ENCODE results near the gene ACSL1.

DNA sequence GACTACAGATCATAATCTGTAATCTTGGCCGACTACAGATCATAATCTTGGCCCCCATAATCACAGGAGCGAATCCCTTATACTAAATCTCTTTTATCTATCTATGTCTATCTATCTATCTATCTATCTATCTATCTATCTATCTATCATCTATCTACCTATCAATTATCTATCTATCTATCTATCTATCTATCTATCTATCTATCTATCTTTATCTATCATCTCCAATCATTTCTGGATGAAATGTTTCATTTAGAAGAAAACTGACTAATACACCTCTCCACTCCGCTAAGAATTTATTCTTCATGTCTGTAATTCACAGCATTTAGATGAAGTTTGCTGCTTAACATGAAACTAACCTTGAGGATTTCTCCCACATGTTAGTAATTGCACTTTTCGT, 45.0 kb upstream of the ACSL1 start:
- no peak for TF ChIP-seq GABPB1 (CRISPR knock-in tag; IDR thresholded peaks at IDR 0.05)
- no peak for TF ChIP-seq TBP (optimal IDR thresholded peaks at IDR 0.05; ENCODE audit: low read depth, low read length)
- TF ChIP-seq EHMT2 (IDR thresholded peaks at IDR 0.05), result no peak
- no peak for TF ChIP-seq ZBED1 (IDR thresholded peaks at IDR 0.05)
- TF ChIP-seq ZZZ3 (IDR thresholded peaks at IDR 0.05), result no peak
- TF ChIP-seq CBFB (CRISPR knock-in tag; IDR thresholded peaks at IDR 0.05), result no peak
- TF ChIP-seq EZH2 (IDR thresholded peaks at IDR 0.05; ENCODE audit: borderline replicate concordance, low read depth, low read length), result no peak
- TF ChIP-seq FOS (IDR thresholded peaks at IDR 0.05; ENCODE audit: extremely low read depth, insufficient read length), result no peak
- no peak for TF ChIP-seq CTCF (IDR thresholded peaks at IDR 0.05 in 2 of 3, conservative IDR thresholded peaks at IDR 0.05 in 1 of 3; ENCODE audit: insufficient read depth in 2 of 3, low read depth in 1 of 3, low read length in 3 of 3)
- TF ChIP-seq ZNF121 (CRISPR knock-in tag; conservative IDR thresholded peaks at IDR 0.05), result no peak
- no peak for TF ChIP-seq RAD21 (CRISPR knock-in tag; conservative IDR thresholded peaks at IDR 0.05 in 1 of 2, IDR thresholded peaks at IDR 0.05 in 1 of 2)

All from K562 (cell line).